Liver (tissue), 9 donors: Measurements from ENCODE around the gene ST8SIA6. TPM values are rescaled to one million over a fixed set of nuclear protein-coding genes. Genes with fewer than 3 reads are reported as not detected.

Source experiments
- DNase-seq: peaks from one replicate; pipeline ENCODE4 v3.0.0-alpha.2; 2017; ENCODE audit warnings: low spot score
- H3K27ac ChIP-seq, 2 donors: one replicate each; pipeline ENCODE4 v1.7.0; 2013; ENCODE audit warnings: inconsistent platforms in 2 of 2, low read length in 2 of 2, control low read depth in 1 of 2, low read depth in 1 of 2, mild to moderate bottlenecking in 1 of 2
- H3K27me3 ChIP-seq, 4 donors: one replicate each; pipeline versions ENCODE4 v1.6.1 to v1.7.0; 2013; ENCODE audit warnings: low read length in 3 of 4, inconsistent platforms in 1 of 4, mild to moderate bottlenecking in 1 of 4, moderate library complexity in 1 of 4; ENCODE audit not compliant: control insufficient read depth in 4 of 4, insufficient read depth in 4 of 4
- H3K36me3 ChIP-seq, 4 donors: one replicate each; pipeline versions ENCODE4 v1.6.1 to v1.7.0; 2013; ENCODE audit warnings: low read length in 3 of 4, mild to moderate bottlenecking in 3 of 4, low read depth in 1 of 4, moderate library complexity in 1 of 4; ENCODE audit not compliant: control insufficient read depth in 4 of 4, insufficient read depth in 3 of 4
- H3K4me1 ChIP-seq, 4 donors: one replicate each; pipeline versions ENCODE4 v1.6.1 to v1.7.0; 2013; ENCODE audit warnings: low read length in 3 of 4, mild to moderate bottlenecking in 3 of 4, moderate library complexity in 1 of 4; ENCODE audit not compliant: control insufficient read depth in 4 of 4, insufficient read depth in 4 of 4
- H3K4me3 ChIP-seq, 3 donors: one replicate each; pipeline versions ENCODE4 v1.6.1 to v1.7.0; 2013; ENCODE audit warnings: low read length in 3 of 3, control low read depth in 1 of 3, low read depth in 1 of 3, mild to moderate bottlenecking in 1 of 3
- H3K9ac ChIP-seq, 2 donors: one replicate each; pipeline ENCODE4 v1.7.0; 2013; ENCODE audit warnings: low read length in 2 of 2, mild to moderate bottlenecking in 2 of 2, moderate library complexity in 2 of 2, control low read depth in 1 of 2, low read depth in 1 of 2
- H3K9me3 ChIP-seq, 4 donors: one replicate each; pipeline versions ENCODE4 v1.6.1 to v1.7.0; 2013; ENCODE audit warnings: low read length in 3 of 4; ENCODE audit not compliant: control insufficient read depth in 4 of 4
- ATF3 ChIP-seq: IDR thresholded peaks from 2 replicates; pipeline ENCODE4 v1.6.1; 2016; ENCODE audit warnings: antibody characterized with exemption
- CTCF ChIP-seq: fragments of 150-350 bp; IDR thresholded peaks from 2 replicates; pipeline ENCODE4 v1.5.1; 2017; ENCODE audit warnings: improper control_type of control experiment, low read depth, low read length; ENCODE audit not compliant: missing input control
- EGR1 ChIP-seq, 2 donors: IDR thresholded peaks; 2 replicates each; pipeline ENCODE4 v1.6.1; 2016 to 2018; ENCODE audit warnings: antibody characterized with exemption in 2 of 2, low read depth in 2 of 2
- FOXA1 ChIP-seq: IDR thresholded peaks from 2 replicates; pipeline ENCODE4 v1.6.1; 2016; ENCODE audit warnings: antibody characterized with exemption
- FOXA2 ChIP-seq: IDR thresholded peaks from 2 replicates; pipeline ENCODE4 v1.6.1; 2016; ENCODE audit warnings: antibody characterized with exemption
- GABPA ChIP-seq, 2 donors: IDR thresholded peaks in 1 of 2; conservative IDR thresholded peaks in 1 of 2; 2 replicates each; pipeline ENCODE4 v1.6.1; 2016; ENCODE audit warnings: antibody characterized with exemption in 2 of 2, mild to moderate bottlenecking in 1 of 2, moderate library complexity in 1 of 2
- HNF4A ChIP-seq, 2 donors: conservative IDR thresholded peaks; 2 replicates each; pipeline ENCODE4 v1.6.1; 2016; ENCODE audit warnings: antibody characterized with exemption in 2 of 2, mild to moderate bottlenecking in 2 of 2
- HNF4G ChIP-seq: IDR thresholded peaks from 2 replicates; pipeline ENCODE4 v1.6.1; 2016; ENCODE audit warnings: antibody characterized with exemption
- JUND ChIP-seq, 2 donors: IDR thresholded peaks; 2 replicates each; pipeline ENCODE4 v1.6.1; 2016; ENCODE audit warnings: antibody characterized with exemption in 2 of 2
- MAX ChIP-seq: IDR thresholded peaks from 2 replicates; pipeline ENCODE4 v1.6.1; 2016; ENCODE audit warnings: antibody characterized with exemption
- NR2F2 ChIP-seq: IDR thresholded peaks from 2 replicates; pipeline ENCODE4 v1.6.1; 2016; ENCODE audit warnings: antibody characterized with exemption
- RAD21 ChIP-seq, 2 donors: IDR thresholded peaks; 2 replicates each; pipeline ENCODE4 v1.6.1; 2016; ENCODE audit warnings: antibody characterized with exemption in 2 of 2, mild to moderate bottlenecking in 2 of 2
- REST ChIP-seq: IDR thresholded peaks from 2 replicates; pipeline ENCODE4 v1.6.1; 2016; ENCODE audit warnings: antibody characterized with exemption, mild to moderate bottlenecking
- RXRA ChIP-seq, 2 donors: IDR thresholded peaks; 2 replicates each; pipeline ENCODE4 v1.6.1; 2017 to 2018; ENCODE audit warnings: antibody characterized with exemption in 2 of 2, mild to moderate bottlenecking in 1 of 2
- SP1 ChIP-seq: IDR thresholded peaks from 2 replicates; pipeline ENCODE4 v1.6.1; 2018; ENCODE audit warnings: antibody characterized with exemption, mild to moderate bottlenecking
- YY1 ChIP-seq: IDR thresholded peaks from 2 replicates; pipeline ENCODE4 v1.6.1; 2016; ENCODE audit warnings: antibody characterized with exemption, mild to moderate bottlenecking
- ZBTB33 ChIP-seq: IDR thresholded peaks from 2 replicates; pipeline ENCODE4 v1.6.1; 2016; ENCODE audit warnings: antibody characterized with exemption
- WGBS: extraction: QIAGEN DNeasy Blood & Tissue Kit; methylation state at CpG from one replicate; pipeline ENCODE4 v1.1.7; 2013; 5-methylcytosine and 5-hydroxymethylcytosine counted together
- polyA plus RNA-seq, 2 donors: library from polyadenylated mRNA; stranded (reverse) in 1 of 2; unstranded in 1 of 2; fragments of 200-250 nt in 1 of 2; fragments of >200 nt in 1 of 2; fragmentation: Nextera tagmentation in 1 of 2; extraction: Ambion mirVana in 1 of 2; gene quantifications; one replicate each; pipeline versions ENCODE4 v1.2.1 to v1.2.3, GENCODE V29; 2013 to 2015
- total RNA-seq, 2 donors: library from RNA; depleted of rRNA; stranded (reverse); fragments of >200 nt; gene quantifications; one replicate each; pipeline ENCODE4 v1.2.3, GENCODE V29; 2014
- donor health status: healthy.
- donor health status: healthy.
- donor health status: healthy.
- donor health status: healthy.
- donor health status: healthy.

The ST8SIA6 gene
- total and polyA plus RNA-seq, 4 donors: 0.53 to 5.8 (median 1.0) TPM

- Histone ChIP-seq H3K36me3 (no peaks in the 10 kb centered on the region), H3K4me3 (no peak overlapping the region), H3K9me3 (no peaks in the 10 kb centered on the region), H3K27me3 (peaks cover 0 to 2% (median 0%) of the 10 kb centered on the region in 4 donors), H3K27ac (no peak overlapping the region), H3K9ac (no peak overlapping the region), H3K4me1 (no peaks in the 10 kb centered on the region)
- 81% methylated on average over 1 of the region's 1 CpG for WGBS
- TF ChIP-seq RXRA (IDR thresholded peaks at IDR 0.05) (no peak), HNF4G (no peak), JUND (IDR thresholded peaks at IDR 0.05) (no peak), FOXA1 (no peak), ZBTB33 (no peak), FOXA2 (no peak), ATF3 (no peak), CTCF (no peak), NR2F2 (no peak), REST (no peak), HNF4A (conservative IDR thresholded peaks at IDR 0.05) (no peak), EGR1 (IDR thresholded peaks at IDR 0.05; ENCODE audit: low read depth in 2 of 2) (no peak), RAD21 (IDR thresholded peaks at IDR 0.05) (no peak), GABPA (IDR thresholded peaks at IDR 0.05 in 1 of 2, conservative IDR thresholded peaks at IDR 0.05 in 1 of 2) (no peak), SP1 (no peak), YY1 (no peak), MAX (no peak)
- DNase-seq: no peak
Measured at GRCh38 chr10:17349717-17350116, 104.7 kb downstream of the ST8SIA6 start.
